Measurements from ENCODE around the gene HADHB. TPM values are rescaled to one million over a fixed set of nuclear protein-coding genes. Genes with fewer than 3 reads are reported as not detected.

The HADHB gene
- total RNA-seq, 1 experiment from 2014 or later = 48.8 TPM

DNA sequence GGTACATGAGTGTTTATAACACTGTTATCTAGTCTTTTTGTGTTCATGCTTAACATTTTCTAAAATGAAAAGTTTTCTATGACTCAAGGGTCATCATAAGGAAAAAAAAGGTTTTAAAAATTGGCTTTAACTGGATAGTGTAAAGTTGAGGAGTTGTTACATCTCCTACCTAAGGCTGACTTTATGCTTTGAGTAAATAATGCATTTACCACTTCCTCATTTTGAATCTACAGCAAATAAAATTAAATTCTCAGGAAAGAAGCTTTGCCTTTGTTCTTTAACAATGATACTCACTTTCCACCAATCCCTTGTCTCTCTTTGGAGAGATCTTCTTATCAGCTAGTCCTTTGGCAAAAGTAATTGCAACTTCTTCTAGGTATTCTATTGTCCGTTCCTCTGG is 30.0 kb upstream of the HADHB start:
- Histone ChIP-seq H4K20me1 (ENCODE audit: insufficient read depth, low read depth, low read length) (no peaks in the 10 kb centered on the region), H3K9me2 (replicated peaks; ENCODE audit: insufficient read depth, low read length) (no peaks in the 10 kb centered on the region), H3K36me3 (ENCODE audit: insufficient read depth, low read length) (peaks cover 52% of the 10 kb centered on the region), H3K4me2 (ENCODE audit: low read depth, low read length, poor library complexity, severe bottlenecking) (no peak overlapping the region), H3K9me3 (ENCODE audit: low read length) (no peaks in the 10 kb centered on the region), H3K27ac (ENCODE audit: low read length) (no peak overlapping the region), H2AFZ (ENCODE audit: low read length) (no peak overlapping the region), H3K4me3 (ENCODE audit: low read length) (no peak overlapping the region), H3K27me3 (ENCODE audit: low read length) (no peaks in the 10 kb centered on the region), H3K4me1 (ENCODE audit: low read length) (no peaks in the 10 kb centered on the region), H3K79me2 (ENCODE audit: low read length) (peaks cover 6% of the 10 kb centered on the region; the same call in 1 of the 2 replicates), H3K9ac (ENCODE audit: low read length) (no peak overlapping the region)
- no peak for DNase-seq

GRCh38 chr2:26215833-26216232 is 28.9 kb upstream of the HADHB start:
- H3K4me2 ChIP-seq (ENCODE audit: low read depth, low read length, poor library complexity, severe bottlenecking) = no peak overlapping the region
- H3K4me1 ChIP-seq (ENCODE audit: low read length) = no peaks in the 10 kb centered on the region
- DNase-seq = no peak
- H3K9me2 ChIP-seq (replicated peaks; ENCODE audit: insufficient read depth, low read length) = no peaks in the 10 kb centered on the region
- no peaks in the 10 kb centered on the region for H3K27me3 ChIP-seq (ENCODE audit: low read length)
- H3K36me3 ChIP-seq (ENCODE audit: insufficient read depth, low read length) = peaks cover 47% of the 10 kb centered on the region
- no peak overlapping the region for H3K9ac ChIP-seq (ENCODE audit: low read length)
- H4K20me1 ChIP-seq (ENCODE audit: insufficient read depth, low read depth, low read length) = no peaks in the 10 kb centered on the region
- H3K9me3 ChIP-seq (ENCODE audit: low read length) = no peaks in the 10 kb centered on the region
- H3K79me2 ChIP-seq (ENCODE audit: low read length) = peaks cover 6% of the 10 kb centered on the region; the same call in 1 of the 2 replicates
- H2AFZ ChIP-seq (ENCODE audit: low read length) = no peak overlapping the region
- H3K4me3 ChIP-seq (ENCODE audit: low read length) = no peak overlapping the region
- H3K27ac ChIP-seq (ENCODE audit: low read length) = no peak overlapping the region

DNA sequence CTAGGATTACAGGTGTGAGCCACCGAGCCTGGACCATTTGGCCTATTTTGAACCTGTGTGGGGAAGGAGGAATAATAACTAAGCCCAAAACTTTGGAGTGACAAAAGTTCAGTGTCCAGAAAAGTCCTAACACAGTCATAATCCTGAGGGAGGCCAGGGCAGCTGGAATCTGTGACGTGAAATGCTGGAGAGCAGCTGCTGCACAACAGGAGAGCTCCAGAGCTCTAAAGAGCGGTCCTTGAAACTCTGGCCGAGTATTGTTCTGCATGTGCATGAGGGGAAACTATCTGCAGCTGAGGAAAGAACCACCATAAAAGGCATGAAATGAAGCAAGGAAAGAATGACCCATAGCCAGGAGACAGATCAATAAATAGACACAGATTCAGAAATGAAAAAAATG is 28.2 kb upstream of the HADHB start:
- H2AFZ ChIP-seq (ENCODE audit: low read length) = no peak overlapping the region
- H3K4me2 ChIP-seq (ENCODE audit: low read depth, low read length, poor library complexity, severe bottlenecking) = no peak overlapping the region
- H3K36me3 ChIP-seq (ENCODE audit: insufficient read depth, low read length) = peaks cover 40% of the 10 kb centered on the region
- no peak overlapping the region for H3K27ac ChIP-seq (ENCODE audit: low read length)
- no peaks in the 10 kb centered on the region for H3K4me1 ChIP-seq (ENCODE audit: low read length)
- H3K27me3 ChIP-seq (ENCODE audit: low read length) = no peaks in the 10 kb centered on the region
- no peaks in the 10 kb centered on the region for H3K9me3 ChIP-seq (ENCODE audit: low read length)
- H3K9me2 ChIP-seq (replicated peaks; ENCODE audit: insufficient read depth, low read length) = no peaks in the 10 kb centered on the region
- no peak overlapping the region for H3K4me3 ChIP-seq (ENCODE audit: low read length)
- H3K9ac ChIP-seq (ENCODE audit: low read length) = no peak overlapping the region
- no peaks in the 10 kb centered on the region for H4K20me1 ChIP-seq (ENCODE audit: insufficient read depth, low read depth, low read length)
- DNase-seq = no peak
- H3K79me2 ChIP-seq (ENCODE audit: low read length) = peaks cover 6% of the 10 kb centered on the region; the same call in 1 of the 2 replicates

DNA sequence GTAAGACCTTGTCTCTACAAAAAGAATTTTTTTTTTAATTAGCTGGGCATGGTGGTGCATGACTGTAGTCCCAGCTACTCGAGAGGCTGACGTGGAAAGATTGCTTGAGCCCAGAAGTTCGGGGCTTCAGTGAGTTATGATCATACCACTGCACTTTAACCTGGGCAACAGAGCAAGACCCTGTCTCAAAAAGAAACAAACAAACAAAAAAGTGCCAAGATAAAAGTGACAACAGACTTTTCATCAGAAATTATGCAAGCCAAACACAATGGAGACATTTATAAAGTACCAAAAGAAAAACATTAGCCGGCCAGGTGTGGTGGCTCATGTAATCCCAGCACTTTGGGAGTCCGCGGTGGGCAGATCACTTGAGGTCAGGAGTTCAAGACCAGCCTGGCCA is 27.0 kb upstream of the HADHB start:
- Histone ChIP-seq H3K36me3 (ENCODE audit: insufficient read depth, low read length) (peaks cover 35% of the 10 kb centered on the region), H3K79me2 (ENCODE audit: low read length) (peaks cover 6% of the 10 kb centered on the region; the same call in 1 of the 2 replicates)

GRCh38 chr2:26223018-26223417 is 21.7 kb upstream of the HADHB start:
- Histone ChIP-seq H3K79me2 (ENCODE audit: low read length) (no peaks in the 10 kb centered on the region; the same call in 1 of the 2 replicates), H3K27ac (ENCODE audit: low read length) (no peak overlapping the region), H3K4me3 (ENCODE audit: low read length) (no peak overlapping the region), H2AFZ (ENCODE audit: low read length) (no peak overlapping the region), H3K4me2 (ENCODE audit: low read depth, low read length, poor library complexity, severe bottlenecking) (no peak overlapping the region), H3K27me3 (ENCODE audit: low read length) (no peaks in the 10 kb centered on the region), H3K4me1 (ENCODE audit: low read length) (no peaks in the 10 kb centered on the region), H3K9me3 (ENCODE audit: low read length) (no peaks in the 10 kb centered on the region), H3K9ac (ENCODE audit: low read length) (no peak overlapping the region), H3K36me3 (ENCODE audit: insufficient read depth, low read length) (peaks cover 36% of the 10 kb centered on the region), H4K20me1 (ENCODE audit: insufficient read depth, low read depth, low read length) (no peaks in the 10 kb centered on the region), H3K9me2 (replicated peaks; ENCODE audit: insufficient read depth, low read length) (no peaks in the 10 kb centered on the region)
- DNase-seq = no peak

More for the DNA sequence above, 27.0 kb upstream of the HADHB start:
- Histone ChIP-seq H3K9me3 (ENCODE audit: low read length) (no peaks in the 10 kb centered on the region), H3K27me3 (ENCODE audit: low read length) (no peaks in the 10 kb centered on the region), H2AFZ (ENCODE audit: low read length) (no peak overlapping the region), H3K27ac (ENCODE audit: low read length) (no peak overlapping the region), H3K9ac (ENCODE audit: low read length) (no peak overlapping the region), H3K4me2 (ENCODE audit: low read depth, low read length, poor library complexity, severe bottlenecking) (no peak overlapping the region), H3K4me3 (ENCODE audit: low read length) (no peak overlapping the region), H3K9me2 (replicated peaks; ENCODE audit: insufficient read depth, low read length) (no peaks in the 10 kb centered on the region), H3K4me1 (ENCODE audit: low read length) (no peaks in the 10 kb centered on the region), H4K20me1 (ENCODE audit: insufficient read depth, low read depth, low read length) (no peaks in the 10 kb centered on the region)
- no peak for DNase-seq

DNA sequence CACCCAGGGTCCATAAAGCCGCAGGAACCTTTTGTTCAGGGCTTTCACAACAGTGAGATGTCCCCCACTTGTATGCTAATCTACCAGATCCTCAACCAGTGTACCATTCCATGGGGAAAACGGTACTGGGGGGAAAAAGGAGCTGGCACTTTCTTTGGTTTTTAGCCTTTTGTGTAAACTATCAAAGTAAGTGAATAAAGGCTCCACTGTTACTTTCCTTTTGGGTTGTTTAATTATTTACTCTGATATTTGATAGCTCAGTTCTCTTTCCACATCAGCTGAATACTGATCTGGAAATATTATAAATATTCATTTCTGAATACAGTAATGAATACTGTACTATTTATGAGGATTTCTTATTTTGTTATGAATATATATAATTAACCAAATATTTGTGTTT is 20.6 kb upstream of the HADHB start:
- H3K4me1 ChIP-seq (ENCODE audit: low read length) = no peaks in the 10 kb centered on the region
- no peaks in the 10 kb centered on the region for H3K27me3 ChIP-seq (ENCODE audit: low read length)
- H4K20me1 ChIP-seq (ENCODE audit: insufficient read depth, low read depth, low read length) = no peaks in the 10 kb centered on the region
- no peak overlapping the region for H2AFZ ChIP-seq (ENCODE audit: low read length)
- H3K79me2 ChIP-seq (ENCODE audit: low read length) = no peaks in the 10 kb centered on the region; the same call in 1 of the 2 replicates
- H3K27ac ChIP-seq (ENCODE audit: low read length) = no peak overlapping the region
- H3K4me2 ChIP-seq (ENCODE audit: low read depth, low read length, poor library complexity, severe bottlenecking) = no peak overlapping the region
- no peak overlapping the region for H3K9ac ChIP-seq (ENCODE audit: low read length)
- H3K4me3 ChIP-seq (ENCODE audit: low read length) = no peak overlapping the region
- H3K9me2 ChIP-seq (replicated peaks; ENCODE audit: insufficient read depth, low read length) = no peaks in the 10 kb centered on the region
- no peaks in the 10 kb centered on the region for H3K9me3 ChIP-seq (ENCODE audit: low read length)
- peaks cover 45% of the 10 kb centered on the region for H3K36me3 ChIP-seq (ENCODE audit: insufficient read depth, low read length)
- no peak for DNase-seq

- peaks cover 77% of the 10 kb centered on the region for H3K36me3 ChIP-seq (ENCODE audit: insufficient read depth, low read length)
- no peak overlapping the region for H3K4me3 ChIP-seq (ENCODE audit: low read length)
- H4K20me1 ChIP-seq (ENCODE audit: insufficient read depth, low read depth, low read length) = no peaks in the 10 kb centered on the region
- DNase-seq = no peak
- H3K27ac ChIP-seq (ENCODE audit: low read length) = no peak overlapping the region
- no peaks in the 10 kb centered on the region for H3K27me3 ChIP-seq (ENCODE audit: low read length)
- no peaks in the 10 kb centered on the region for H3K4me1 ChIP-seq (ENCODE audit: low read length)
- H3K9ac ChIP-seq (ENCODE audit: low read length) = no peak overlapping the region
- no peak overlapping the region for H2AFZ ChIP-seq (ENCODE audit: low read length)
- no peaks in the 10 kb centered on the region for H3K9me2 ChIP-seq (replicated peaks; ENCODE audit: insufficient read depth, low read length)
- peaks cover 6% of the 10 kb centered on the region for H3K79me2 ChIP-seq (ENCODE audit: low read length)
- H3K4me2 ChIP-seq (ENCODE audit: low read depth, low read length, poor library complexity, severe bottlenecking) = no peak overlapping the region
- H3K9me3 ChIP-seq (ENCODE audit: low read length) = no peaks in the 10 kb centered on the region
These were observed 15.1 kb upstream of the HADHB start for GRCh38 chr2:26229595-26229994.

DNA sequence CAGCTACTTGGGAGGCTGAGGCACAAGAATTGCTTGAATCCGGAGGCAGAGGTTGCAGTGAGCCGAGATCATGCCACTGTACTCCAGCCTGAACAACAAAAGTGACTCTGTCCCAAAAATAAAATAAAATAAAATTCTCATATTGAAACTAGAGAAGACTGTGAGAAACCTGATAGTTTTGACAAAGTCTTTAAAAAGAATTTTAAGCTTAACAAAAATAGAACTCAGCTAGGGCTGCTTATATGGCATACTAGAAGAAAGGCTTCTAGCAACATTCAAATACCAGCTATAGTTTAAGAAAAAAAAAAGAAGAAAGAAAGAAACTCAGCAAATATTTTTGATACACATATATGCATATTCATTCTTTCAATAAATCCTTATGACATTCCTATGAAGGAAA is 13.9 kb upstream of the HADHB start:
- no peak overlapping the region for H2AFZ ChIP-seq (ENCODE audit: low read length)
- peaks cover 67% of the 10 kb centered on the region for H3K36me3 ChIP-seq (ENCODE audit: insufficient read depth, low read length)
- no peak overlapping the region for H3K4me3 ChIP-seq (ENCODE audit: low read length)
- no peaks in the 10 kb centered on the region for H3K9me3 ChIP-seq (ENCODE audit: low read length)
- H3K4me1 ChIP-seq (ENCODE audit: low read length) = no peaks in the 10 kb centered on the region
- H3K27ac ChIP-seq (ENCODE audit: low read length) = no peak overlapping the region
- peaks cover 6% of the 10 kb centered on the region for H3K79me2 ChIP-seq (ENCODE audit: low read length)
- H3K9ac ChIP-seq (ENCODE audit: low read length) = no peak overlapping the region
- no peak overlapping the region for H3K4me2 ChIP-seq (ENCODE audit: low read depth, low read length, poor library complexity, severe bottlenecking)
- H3K27me3 ChIP-seq (ENCODE audit: low read length) = no peaks in the 10 kb centered on the region
- H4K20me1 ChIP-seq (ENCODE audit: insufficient read depth, low read depth, low read length) = no peaks in the 10 kb centered on the region
- no peak for DNase-seq
- H3K9me2 ChIP-seq (replicated peaks; ENCODE audit: insufficient read depth, low read length) = no peaks in the 10 kb centered on the region

DNA sequence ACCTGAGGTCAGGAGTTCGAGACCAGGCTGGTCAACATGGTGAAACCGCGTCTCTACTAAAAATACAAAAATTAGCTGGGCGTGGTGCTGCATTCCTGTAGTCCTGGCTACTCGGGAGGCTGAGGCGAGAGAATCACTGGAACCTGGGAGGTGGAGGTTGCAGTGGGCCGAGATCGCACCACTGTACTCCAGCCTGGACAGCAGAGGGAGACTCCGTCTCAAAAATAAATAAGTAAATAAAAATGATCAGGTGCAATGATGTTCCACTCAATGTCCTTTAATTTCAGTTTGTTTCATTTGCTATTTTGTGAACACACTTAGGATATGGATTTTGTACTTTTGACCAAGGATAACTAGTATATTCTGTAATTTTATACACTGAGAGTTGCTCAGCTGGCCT is 9.7 kb upstream of the HADHB start:
- H3K4me3 ChIP-seq (ENCODE audit: low read length) = no peak overlapping the region
- H3K9me3 ChIP-seq (ENCODE audit: low read length) = no peaks in the 10 kb centered on the region
- H3K4me1 ChIP-seq (ENCODE audit: low read length) = no peaks in the 10 kb centered on the region
- H3K27ac ChIP-seq (ENCODE audit: low read length) = no peak overlapping the region
- H2AFZ ChIP-seq (ENCODE audit: low read length) = no peak overlapping the region
- peaks cover 22% of the 10 kb centered on the region for H3K79me2 ChIP-seq (ENCODE audit: low read length)
- no peak overlapping the region for H3K9ac ChIP-seq (ENCODE audit: low read length)
- no peaks in the 10 kb centered on the region for H3K9me2 ChIP-seq (replicated peaks; ENCODE audit: insufficient read depth, low read length)
- no peaks in the 10 kb centered on the region for H4K20me1 ChIP-seq (ENCODE audit: insufficient read depth, low read depth, low read length)
- no peaks in the 10 kb centered on the region for H3K27me3 ChIP-seq (ENCODE audit: low read length)
- no peak overlapping the region for H3K4me2 ChIP-seq (ENCODE audit: low read depth, low read length, poor library complexity, severe bottlenecking)
- DNase-seq = no peak
- H3K36me3 ChIP-seq (ENCODE audit: insufficient read depth, low read length) = peaks cover 41% of the 10 kb centered on the region

Measured in Karpas-422 (cell line).